Activated naive CD4-positive, alpha-beta T cell treated with anti-CD3 and anti-CD28 coated beads, Interleukin-2, amount 50 U/mL, for 72 hours (primary cell): ENCODE results near the gene BLCAP. TPM values are rescaled to one million over a fixed set of nuclear protein-coding genes. Genes with fewer than 3 reads are reported as not detected.

ENCODE experiments used
- ATAC-seq, 2 donors: fragments of 150-1000 bp; cut with Tn5 transposase; 2 replicates each; pipeline ENCODE4 v1.10.0; 2021; ENCODE audit warnings: mild to moderate bottlenecking in 2 of 2, moderate library complexity in 2 of 2
- DNase-seq, 2 donors: peaks; one replicate each; pipeline ENCODE4 v3.0.0; 2021 to 2022; ENCODE audit warnings: low spot score in 2 of 2
- H3K27ac Mint-ChIP-seq, 2 donors: one replicate each; pipeline ENCODE4 v1.8.0; 2022; ENCODE audit warnings: mild to moderate bottlenecking in 2 of 2, mixed read lengths in 2 of 2
- H3K36me3 Mint-ChIP-seq, 2 donors: one replicate each; pipeline ENCODE4 v1.8.0; 2022; ENCODE audit warnings: mixed read lengths in 2 of 2
- H3K9me3 Mint-ChIP-seq, 2 donors: one replicate each; pipeline ENCODE4 v1.8.0; 2022; ENCODE audit warnings: mixed read lengths in 2 of 2
- total RNA-seq, 2 donors: library from RNA; stranded (reverse); gene quantifications; one replicate each; pipeline ENCODE4 v1.2.3, GENCODE V29; 2022

Gene BLCAP
- total RNA-seq, 2 donors from 2014 or later = 21.0 to 36.2 TPM

GRCh38 chr20:37540001-37540400 lies 12.3 kb upstream of the BLCAP start:
- Mint-ChIP-seq H3K9me3 (no peaks in the 10 kb centered on the region), H3K36me3 (no peaks in the 10 kb centered on the region), H3K27ac (peak overlapping the region in 1 of 2 donors; percentile 40)
- no peak for ATAC-seq
- DNase-seq = no peak

- DNase-seq = no peak
- H3K36me3 Mint-ChIP-seq = no peaks in the 10 kb centered on the region
- ATAC-seq = no peak
- no peaks in the 10 kb centered on the region for H3K9me3 Mint-ChIP-seq
- no peak overlapping the region for H3K27ac Mint-ChIP-seq
Measured at GRCh38 chr20:37539424-37539823, 11.7 kb upstream of the BLCAP start.

GRCh38 chr20:37538003-37538402 lies 10.3 kb upstream of the BLCAP start:
- Mint-ChIP-seq H3K36me3 (no peaks in the 10 kb centered on the region), H3K27ac (no peak overlapping the region), H3K9me3 (no peaks in the 10 kb centered on the region)
- no peak for DNase-seq
- no peak for ATAC-seq

- Mint-ChIP-seq H3K9me3 (no peaks in the 10 kb centered on the region), H3K27ac (no peak overlapping the region), H3K36me3 (no peaks in the 10 kb centered on the region)
- ATAC-seq (no peak), DNase-seq (no peak)
Measured at GRCh38 chr20:37537505-37537904, 9.8 kb upstream of the BLCAP start.

- H3K27ac Mint-ChIP-seq = no peak overlapping the region
- DNase-seq = no peak
- no peaks in the 10 kb centered on the region for H3K9me3 Mint-ChIP-seq
- H3K36me3 Mint-ChIP-seq = no peaks in the 10 kb centered on the region
- ATAC-seq = no peak
Measured at GRCh38 chr20:37535443-37536132, 7.9 kb upstream of the BLCAP start.

GRCh38 chr20:37534401-37535157 lies 6.9 kb upstream of the BLCAP start:
- ATAC-seq (peak; percentile 78 to 91), DNase-seq (peak in 1 of 2 donors; percentile 54)
- Mint-ChIP-seq H3K9me3 (no peaks in the 10 kb centered on the region), H3K27ac (no peak overlapping the region), H3K36me3 (no peaks in the 10 kb centered on the region)

- Mint-ChIP-seq H3K9me3 (no peaks in the 10 kb centered on the region), H3K27ac (no peak overlapping the region), H3K36me3 (no peaks in the 10 kb centered on the region)
- ATAC-seq (no peak), DNase-seq (no peak)
Measured at GRCh38 chr20:37533154-37533715, 5.6 kb upstream of the BLCAP start.

- Mint-ChIP-seq H3K9me3 (no peaks in the 10 kb centered on the region), H3K36me3 (no peaks in the 10 kb centered on the region), H3K27ac (peak overlapping the region; percentile 62 to 64)
- DNase-seq = no peak
- ATAC-seq = no peak
Measured at GRCh38 chr20:37531856-37532255, 4.2 kb upstream of the BLCAP start.

GRCh38 chr20:37530696-37531095 lies 3.0 kb upstream of the BLCAP start:
- H3K9me3 Mint-ChIP-seq = no peaks in the 10 kb centered on the region
- ATAC-seq (no peak), DNase-seq (no peak)
- no peak overlapping the region for H3K27ac Mint-ChIP-seq
- no peaks in the 10 kb centered on the region for H3K36me3 Mint-ChIP-seq

GRCh38 chr20:37529968-37530600 lies 2.4 kb upstream of the BLCAP start:
- ATAC-seq = no peak
- Mint-ChIP-seq H3K36me3 (no peaks in the 10 kb centered on the region), H3K27ac (no peak overlapping the region), H3K9me3 (no peaks in the 10 kb centered on the region)
- DNase-seq = no peak

- DNase-seq (no peak), ATAC-seq (no peak)
- Mint-ChIP-seq H3K9me3 (no peaks in the 10 kb centered on the region), H3K27ac (peak overlapping the region; percentile 46 to 96), H3K36me3 (no peaks in the 10 kb centered on the region)
Measured at GRCh38 chr20:37529214-37529967, 1.7 kb upstream of the BLCAP start.

- DNase-seq (no peak), ATAC-seq (peak; percentile 5 to 12)
- Mint-ChIP-seq H3K27ac (peak overlapping the region; percentile 96 to 100), H3K36me3 (no peaks in the 10 kb centered on the region), H3K9me3 (no peaks in the 10 kb centered on the region)
Measured at GRCh38 chr20:37528446-37529213, 954 bp upstream of the BLCAP start.

GRCh38 chr20:37526839-37527637 lies 638 bp downstream of the BLCAP start:
- ATAC-seq = no peak
- Mint-ChIP-seq H3K9me3 (no peaks in the 10 kb centered on the region), H3K36me3 (no peaks in the 10 kb centered on the region), H3K27ac (peak overlapping the region; percentile 96 to 100)
- no peak for DNase-seq

- H3K27ac Mint-ChIP-seq = peak overlapping the region; percentile 96 to 100
- H3K36me3 Mint-ChIP-seq = no peaks in the 10 kb centered on the region
- ATAC-seq = no peak
- no peaks in the 10 kb centered on the region for H3K9me3 Mint-ChIP-seq
- DNase-seq = no peak
Measured at GRCh38 chr20:37526238-37526838, 1.3 kb downstream of the BLCAP start.

GRCh38 chr20:37525810-37526209 lies 1.9 kb downstream of the BLCAP start:
- no peaks in the 10 kb centered on the region for H3K36me3 Mint-ChIP-seq
- no peaks in the 10 kb centered on the region for H3K9me3 Mint-ChIP-seq
- DNase-seq (no peak), ATAC-seq (no peak)
- H3K27ac Mint-ChIP-seq = peak overlapping the region in 1 of 2 donors; percentile 53
